ENCODE measurements around the gene ZNF277.
"Not testable (repeated sequence)": the region's sequence is repeated elsewhere in the genome, so short reads cannot be mapped to it uniquely, and the experiment has no call there.

The ZNF277 gene

DNA sequence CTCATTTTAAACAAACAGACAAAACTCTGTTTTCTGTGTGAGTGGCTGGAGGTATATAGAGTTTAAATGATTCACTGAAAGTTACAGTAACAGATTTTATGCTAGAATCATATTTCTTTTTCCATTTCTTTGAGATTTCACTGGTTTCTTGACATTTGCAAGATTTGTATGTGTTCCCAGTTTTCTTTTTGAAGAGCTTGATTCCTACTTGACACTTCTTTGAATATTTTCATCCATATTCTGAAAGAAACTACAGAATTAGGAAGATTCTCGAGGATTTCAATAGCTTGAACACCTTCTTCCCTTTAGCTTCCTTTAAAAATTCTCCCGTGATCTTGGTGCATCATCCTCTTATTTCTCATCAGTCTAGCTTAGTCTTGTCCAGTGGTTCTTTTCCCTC lies 93.6 kb downstream of the ZNF277 start:
- no peak overlapping the region for H3K4me3 ChIP-seq (ENCODE audit: control insufficient read depth, low read depth, low read length)
- DNase-seq (ENCODE audit: low read depth): no peak
- TF ChIP-seq, protein P1, sequence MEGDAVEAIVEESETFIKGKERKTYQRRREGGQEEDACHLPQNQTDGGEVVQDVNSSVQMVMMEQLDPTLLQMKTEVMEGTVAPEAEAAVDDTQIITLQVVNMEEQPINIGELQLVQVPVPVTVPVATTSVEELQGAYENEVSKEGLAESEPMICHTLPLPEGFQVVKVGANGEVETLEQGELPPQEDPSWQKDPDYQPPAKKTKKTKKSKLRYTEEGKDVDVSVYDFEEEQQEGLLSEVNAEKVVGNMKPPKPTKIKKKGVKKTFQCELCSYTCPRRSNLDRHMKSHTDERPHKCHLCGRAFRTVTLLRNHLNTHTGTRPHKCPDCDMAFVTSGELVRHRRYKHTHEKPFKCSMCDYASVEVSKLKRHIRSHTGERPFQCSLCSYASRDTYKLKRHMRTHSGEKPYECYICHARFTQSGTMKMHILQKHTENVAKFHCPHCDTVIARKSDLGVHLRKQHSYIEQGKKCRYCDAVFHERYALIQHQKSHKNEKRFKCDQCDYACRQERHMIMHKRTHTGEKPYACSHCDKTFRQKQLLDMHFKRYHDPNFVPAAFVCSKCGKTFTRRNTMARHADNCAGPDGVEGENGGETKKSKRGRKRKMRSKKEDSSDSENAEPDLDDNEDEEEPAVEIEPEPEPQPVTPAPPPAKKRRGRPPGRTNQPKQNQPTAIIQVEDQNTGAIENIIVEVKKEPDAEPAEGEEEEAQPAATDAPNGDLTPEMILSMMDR (conservative IDR thresholded peaks at IDR 0.05; ENCODE audit: control insufficient read depth, insufficient read depth, low read depth, low read length): no peak

DNA sequence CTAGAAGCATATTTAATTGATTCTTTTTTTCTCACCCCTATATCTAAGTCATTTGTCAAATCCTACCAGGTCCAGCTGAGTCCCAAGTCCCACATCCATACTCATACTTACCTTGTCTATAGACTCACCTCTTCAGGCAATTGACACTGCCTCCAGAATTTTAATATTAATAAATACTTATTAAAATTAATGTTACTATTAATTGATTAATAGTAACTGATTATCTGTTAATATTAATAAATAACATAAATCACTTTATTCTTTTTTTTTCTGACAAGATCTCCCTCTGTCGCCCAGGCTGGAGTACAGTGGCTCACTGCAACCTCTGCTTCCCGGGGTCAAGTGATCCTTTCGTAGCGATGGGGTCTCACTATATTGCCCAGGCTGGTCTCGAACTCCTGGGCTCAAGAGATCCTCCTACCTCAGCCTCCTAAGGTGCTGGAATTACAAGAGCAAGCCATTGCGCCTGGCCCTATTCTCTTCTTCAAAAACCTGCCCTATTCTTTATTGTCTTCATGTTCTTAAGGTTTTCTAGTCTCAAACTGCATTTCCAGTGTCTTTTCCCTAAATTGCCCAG lies 94.4 kb downstream of the ZNF277 start:
- TF ChIP-seq, protein P1 (conservative IDR thresholded peaks at IDR 0.05; ENCODE audit: control insufficient read depth, insufficient read depth, low read depth, low read length): no peak
- H3K4me3 ChIP-seq (ENCODE audit: control insufficient read depth, low read depth, low read length): no peak overlapping the region
- DNase-seq (ENCODE audit: low read depth): no peak

DNA sequence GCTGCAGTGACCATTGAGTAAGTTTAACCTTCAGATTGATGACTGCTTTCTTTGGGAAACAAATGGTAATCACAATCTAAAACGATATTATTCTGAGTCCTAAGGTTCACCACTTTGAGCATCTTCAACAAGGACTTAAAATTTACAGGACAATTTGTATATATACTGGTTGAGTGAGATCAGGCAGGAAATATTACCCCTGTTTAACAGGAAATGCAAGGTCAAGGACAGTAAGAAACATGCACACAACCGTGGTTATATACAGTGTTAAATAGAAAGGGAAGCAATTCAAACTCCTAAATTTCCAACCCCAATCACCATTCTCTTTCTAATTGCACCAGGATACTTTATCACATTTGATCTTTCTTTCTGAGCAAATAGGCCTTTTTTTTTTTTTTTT lies 96.1 kb downstream of the ZNF277 start:
- H3K4me3 ChIP-seq (ENCODE audit: control insufficient read depth, low read depth, low read length): no peak overlapping the region
- TF ChIP-seq, protein P1 (conservative IDR thresholded peaks at IDR 0.05; ENCODE audit: control insufficient read depth, insufficient read depth, low read depth, low read length): no peak
- no peak for DNase-seq (ENCODE audit: low read depth)

DNA sequence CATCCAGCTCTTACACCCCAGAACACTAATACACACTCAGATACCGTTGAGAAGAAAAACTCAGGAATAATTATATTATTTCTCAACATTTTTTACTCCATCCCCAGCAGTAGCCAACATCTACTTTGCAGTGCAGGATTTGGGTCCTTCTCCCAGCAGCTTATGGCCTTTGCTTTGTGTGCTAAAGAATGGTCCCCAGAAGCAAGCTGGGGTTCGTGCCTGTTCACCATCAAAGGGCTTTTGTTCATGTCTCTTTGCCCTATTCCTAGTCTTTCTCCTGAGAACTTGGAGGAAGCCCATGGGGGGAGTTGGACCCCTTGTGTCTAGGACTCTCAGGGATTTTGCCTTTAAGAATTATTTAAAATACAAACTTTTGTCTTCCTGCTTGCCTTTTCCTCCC lies 100.4 kb downstream of the ZNF277 start:
- TF ChIP-seq, protein P1 (conservative IDR thresholded peaks at IDR 0.05; ENCODE audit: control insufficient read depth, insufficient read depth, low read depth, low read length): no peak
- H3K4me3 ChIP-seq (ENCODE audit: control insufficient read depth, low read depth, low read length): no peak overlapping the region
- no peak for DNase-seq (ENCODE audit: low read depth)

DNA sequence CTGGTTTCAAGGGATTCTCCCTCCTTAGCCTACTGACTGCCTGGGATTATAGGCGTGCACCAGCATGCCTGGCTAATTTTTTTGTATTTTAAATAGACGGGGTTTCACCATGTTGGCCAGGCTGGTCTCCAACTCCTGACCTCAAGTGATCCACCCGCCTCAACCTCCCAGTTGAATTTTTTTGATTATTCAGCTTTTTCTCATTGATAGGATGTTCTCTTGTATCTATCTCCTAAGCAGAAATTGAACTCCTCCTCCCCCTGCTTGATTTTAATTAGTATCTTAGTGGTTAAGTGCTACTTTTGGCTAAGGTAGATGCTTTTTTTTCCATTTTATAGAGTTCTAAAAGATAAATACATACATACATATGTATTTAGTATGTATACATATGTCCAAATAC lies 101.0 kb downstream of the ZNF277 start:
- TF ChIP-seq, protein P1 (conservative IDR thresholded peaks at IDR 0.05; ENCODE audit: control insufficient read depth, insufficient read depth, low read depth, low read length): no peak
- no peak for DNase-seq (ENCODE audit: low read depth)
- no peak overlapping the region for H3K4me3 ChIP-seq (ENCODE audit: control insufficient read depth, low read depth, low read length)

DNA sequence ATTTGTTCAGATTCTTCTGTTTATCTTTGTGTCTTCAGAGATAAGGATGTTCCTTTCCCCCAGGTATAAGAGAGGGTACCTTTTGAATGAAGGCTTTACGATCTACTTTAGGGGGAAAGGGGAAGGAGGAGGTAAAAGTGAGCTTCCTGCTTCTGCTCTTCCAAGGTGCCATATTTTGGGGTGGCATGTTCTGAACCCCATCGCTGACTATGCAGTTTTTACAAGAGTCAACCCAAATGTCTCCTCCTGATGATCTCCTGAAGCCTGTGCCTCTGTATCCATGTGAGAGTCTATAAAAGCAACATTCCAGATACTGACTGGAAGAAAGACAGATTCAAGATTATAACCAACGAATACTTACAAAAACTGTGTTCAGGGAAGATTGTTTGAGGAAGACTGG lies 102.5 kb downstream of the ZNF277 start:
- no peak for DNase-seq (ENCODE audit: low read depth)
- no peak overlapping the region for H3K4me3 ChIP-seq (ENCODE audit: control insufficient read depth, low read depth, low read length)
- TF ChIP-seq, protein P1 (conservative IDR thresholded peaks at IDR 0.05; ENCODE audit: control insufficient read depth, insufficient read depth, low read depth, low read length): no peak

DNA sequence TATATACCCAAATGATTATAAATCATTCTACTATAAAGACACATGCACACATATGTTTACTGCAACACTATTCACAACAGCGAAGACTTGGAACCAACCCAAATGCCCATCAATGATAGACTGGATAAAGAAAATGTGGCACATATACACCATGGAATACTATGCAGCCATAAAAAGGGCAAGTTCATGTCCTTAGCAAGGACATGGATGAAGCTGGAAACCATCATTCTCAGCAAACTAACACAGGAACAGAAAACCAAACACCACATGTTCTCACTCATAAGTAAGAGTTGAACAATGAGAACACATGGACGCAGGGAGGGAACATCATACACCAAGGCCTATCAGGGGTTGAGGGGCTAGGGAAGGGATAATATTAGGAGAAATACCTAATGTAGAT lies 110.3 kb downstream of the ZNF277 start:
- not testable (repeated sequence) for H3K4me3 ChIP-seq (ENCODE audit: control insufficient read depth, low read depth, low read length); DNase-seq (ENCODE audit: low read depth)
